H9 (cell line): ENCODE data around the gene MRTFA. TPM values are rescaled to one million over a fixed set of nuclear protein-coding genes. Genes with fewer than 3 reads are reported as not detected.

Source experiments
- DNase-seq: peaks from one replicate; pipeline ENCODE4 v3.0.0-alpha.2; 2017
- H2AFZ ChIP-seq: one replicate; pipeline ENCODE4 v1.6.1; 2013; ENCODE audit warnings: mild to moderate bottlenecking, low read length, control low read depth, moderate library complexity
- H2AK5ac ChIP-seq: 2 replicates; pipeline ENCODE4 v1.6.1; 2013; ENCODE audit warnings: low read length, control low read depth, mixed read lengths; ENCODE audit not compliant: insufficient read length
- H2BK120ac ChIP-seq: one replicate; pipeline ENCODE4 v1.6.1; 2013; ENCODE audit warnings: low read depth, mild to moderate bottlenecking, low read length, control low read depth, inconsistent platforms; ENCODE audit not compliant: poor library complexity, severe bottlenecking
- H2BK12ac ChIP-seq: 2 replicates; pipeline ENCODE4 v1.6.1; 2013; ENCODE audit warnings: low read length, control low read depth, mixed read lengths, low read depth; ENCODE audit not compliant: insufficient read length
- H2BK15ac ChIP-seq: 2 replicates; pipeline ENCODE4 v1.6.1; 2013; ENCODE audit warnings: low read depth, low read length, control low read depth
- H2BK20ac ChIP-seq: one replicate; pipeline ENCODE4 v1.6.1; 2013; ENCODE audit warnings: low read depth, mild to moderate bottlenecking, low read length, control low read depth, inconsistent platforms; ENCODE audit not compliant: poor library complexity, severe bottlenecking
- H2BK5ac ChIP-seq: 2 replicates; pipeline ENCODE4 v1.6.1; 2013; ENCODE audit warnings: low read length, control low read depth, mixed read lengths; ENCODE audit not compliant: insufficient read length
- H3K14ac ChIP-seq: 2 replicates; pipeline ENCODE4 v1.6.1; 2013; ENCODE audit warnings: low read length, control low read depth; ENCODE audit not compliant: insufficient read depth
- H3K18ac ChIP-seq: 2 replicates; pipeline ENCODE4 v1.6.1; 2013; ENCODE audit warnings: low read depth, mild to moderate bottlenecking, mixed read lengths, low read length, control low read depth; ENCODE audit not compliant: insufficient read length
- H3K23ac ChIP-seq: 2 replicates; pipeline ENCODE4 v1.6.1; 2013; ENCODE audit warnings: low read length, control low read depth, mixed read lengths, low read depth; ENCODE audit not compliant: insufficient read length
- H3K23me2 ChIP-seq: 2 replicates; pipeline ENCODE4 v1.6.1; 2013; ENCODE audit warnings: low read depth, mild to moderate bottlenecking, mixed read lengths, low read length, control low read depth; ENCODE audit not compliant: insufficient read length, poor library complexity, severe bottlenecking
- H3K27ac ChIP-seq: 2 replicates; pipeline ENCODE4 v1.5.1; 2013; ENCODE audit warnings: low read length, control low read depth, mixed read lengths, low read depth; ENCODE audit not compliant: insufficient read length
- H3K27me3 ChIP-seq: 2 replicates; pipeline ENCODE4 v1.6.1; 2013; ENCODE audit warnings: low read length, control low read depth, inconsistent platforms; ENCODE audit not compliant: insufficient read depth
- H3K4ac ChIP-seq: 2 replicates; pipeline ENCODE4 v1.6.1; 2013; ENCODE audit warnings: low read depth, mild to moderate bottlenecking, control low read depth, inconsistent platforms, low read length, moderate library complexity
- H3K4me1 ChIP-seq: 2 replicates; pipeline ENCODE4 v1.6.1; 2013; ENCODE audit warnings: low read length, control low read depth, inconsistent platforms; ENCODE audit not compliant: insufficient read depth
- H3K4me2 ChIP-seq: 2 replicates; pipeline ENCODE4 v1.6.1; 2013; ENCODE audit warnings: low read length, control low read depth, mixed read lengths; ENCODE audit not compliant: insufficient read length, insufficient read depth
- H3K56ac ChIP-seq: 2 replicates; pipeline ENCODE4 v1.6.1; 2013; ENCODE audit warnings: low read depth, mild to moderate bottlenecking, mixed read lengths, low read length, control low read depth; ENCODE audit not compliant: insufficient read length
- H3K79me1 ChIP-seq: 2 replicates; pipeline ENCODE4 v1.6.1; 2013; ENCODE audit warnings: low read depth, mild to moderate bottlenecking, moderate library complexity, low read length, control low read depth, inconsistent platforms; ENCODE audit not compliant: insufficient read depth, poor library complexity, severe bottlenecking
- H3K79me2 ChIP-seq: 2 replicates; pipeline ENCODE4 v1.6.1; 2013; ENCODE audit warnings: low read length, control low read depth, inconsistent platforms; ENCODE audit not compliant: insufficient read depth
- H3K9ac ChIP-seq: 2 replicates; pipeline ENCODE4 v1.6.1; 2013; ENCODE audit warnings: low read length, control low read depth, mixed read lengths; ENCODE audit not compliant: insufficient read length; ENCODE audit errors: extremely low read depth
- H3K9me3 ChIP-seq: one replicate; pipeline ENCODE4 v1.6.1; 2013; ENCODE audit warnings: low read depth, low read length, inconsistent platforms; ENCODE audit not compliant: control insufficient read depth
- H3T11ph ChIP-seq: one replicate; pipeline ENCODE4 v1.6.1; 2013; ENCODE audit warnings: mild to moderate bottlenecking, low read length, control low read depth, inconsistent platforms
- H4K20me1 ChIP-seq: one replicate; pipeline ENCODE4 v1.6.1; 2013; ENCODE audit not compliant: control insufficient read depth, insufficient read length, insufficient read depth
- H4K5ac ChIP-seq: 2 replicates; pipeline ENCODE4 v1.6.1; 2013; ENCODE audit warnings: low read depth, mild to moderate bottlenecking, mixed read lengths, low read length, control low read depth; ENCODE audit not compliant: insufficient read length
- H4K8ac ChIP-seq: replicated peaks from 2 replicates; pipeline ENCODE4 v1.6.1; 2013; ENCODE audit warnings: low read length, control low read depth, mixed read lengths, low read depth; ENCODE audit not compliant: insufficient read length
- H4K91ac ChIP-seq: 2 replicates; pipeline ENCODE4 v1.6.1; 2013; ENCODE audit warnings: low read depth, mild to moderate bottlenecking, moderate library complexity, mixed read lengths, low read length, control low read depth; ENCODE audit not compliant: insufficient read length
- H3K27ac Mint-ChIP-seq, 3 experiments: 2 replicates in 2 of 3; 3 replicates in 1 of 3; pipeline ENCODE4 v1.8.0; 2020 to 2021; ENCODE audit warnings: mixed read lengths in 3 of 3, mild to moderate bottlenecking in 1 of 3, moderate library complexity in 1 of 3
- H3K27me3 Mint-ChIP-seq: 2 replicates; pipeline ENCODE4 v1.8.0; 2021; ENCODE audit warnings: low read depth, mild to moderate bottlenecking, moderate library complexity, mixed read lengths
- H3K36me3 Mint-ChIP-seq, 3 experiments: 2 replicates in 2 of 3; 3 replicates in 1 of 3; pipeline ENCODE4 v1.8.0; 2020 to 2021; ENCODE audit warnings: low read depth in 3 of 3, mixed read lengths in 3 of 3; ENCODE audit not compliant: insufficient read depth in 1 of 3
- H3K4me1 Mint-ChIP-seq, 2 experiments: 2 replicates each; pipeline ENCODE4 v1.8.0; 2020; ENCODE audit warnings: mixed read lengths in 2 of 2
- H3K4me3 Mint-ChIP-seq, 2 experiments: 2 replicates in 1 of 2; 3 replicates in 1 of 2; pipeline ENCODE4 v1.8.0; 2020 to 2021; ENCODE audit warnings: mild to moderate bottlenecking in 2 of 2, mixed read lengths in 2 of 2, moderate library complexity in 1 of 2
- H3K9me3 Mint-ChIP-seq, 2 experiments: 2 replicates in 1 of 2; 3 replicates in 1 of 2; pipeline ENCODE4 v1.8.0; 2020; ENCODE audit warnings: mild to moderate bottlenecking in 2 of 2, mixed read lengths in 2 of 2, moderate library complexity in 1 of 2
- WGBS: extraction: QIAGEN DNeasy Blood & Tissue Kit; methylation state at CpG from one replicate; pipeline ENCODE4 v1.1.7; 2013; ENCODE audit warnings: missing lambda C conversion rate, low lambda C conversion rate, mixed read lengths; ENCODE audit not compliant: insufficient read length; ENCODE audit errors: extremely low coverage; 5-methylcytosine and 5-hydroxymethylcytosine counted together
- total RNA-seq: library from RNA; stranded (reverse); gene quantifications from 2 replicates; pipeline ENCODE4 v1.2.1, GENCODE V29; 2021
- TF ChIP-seq, protein P1 (sequence below): fragments of 200-600 bp; sonication (generic); conservative IDR thresholded peaks from 3 replicates; pipeline ENCODE4 v1.8.0; 2021; ENCODE audit warnings: antibody characterized with exemption, mild to moderate bottlenecking

MRTFA gene
- total RNA-seq, 1 experiment from 2014 or later: 38.1 TPM

DNA sequence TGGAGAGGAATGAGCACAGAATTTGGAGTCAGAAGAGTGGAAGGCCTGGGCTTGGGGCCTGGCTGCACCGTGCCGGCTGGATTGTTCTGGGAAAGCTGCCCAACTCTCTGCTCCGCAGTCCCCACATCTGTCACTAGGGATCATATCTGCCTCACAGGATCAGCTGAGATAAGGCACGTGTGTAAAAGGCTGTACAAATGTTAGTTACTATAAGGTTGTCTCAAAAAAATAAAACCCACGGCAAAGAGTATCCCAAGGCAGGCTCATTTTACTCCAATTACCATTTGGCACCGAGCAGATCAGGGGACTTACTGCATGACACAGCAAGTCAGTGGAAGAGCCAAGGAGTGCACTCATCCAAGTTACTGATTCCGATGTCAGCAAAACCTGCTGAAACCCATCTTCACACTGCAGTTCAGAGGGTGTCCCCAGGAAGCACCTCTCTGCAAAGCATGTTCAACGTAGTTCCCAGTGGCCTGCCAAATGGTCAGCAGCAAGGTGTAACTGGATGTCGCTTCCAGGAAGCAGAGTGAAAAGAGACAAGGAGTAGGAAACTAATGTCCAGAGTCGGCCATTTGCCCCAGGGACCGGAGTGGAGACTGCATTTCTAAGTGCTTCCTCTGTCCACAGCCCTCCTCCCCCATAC lies 18.1 kb upstream of the MRTFA start:
- no peak overlapping the region for H3K4ac ChIP-seq
- H2BK120ac ChIP-seq: no peak overlapping the region
- Mint-ChIP-seq H3K27me3 (no peaks in the 10 kb centered on the region), H3K27ac (peak overlapping the region in 1 of 3 experiments; percentile 55; a peak in 1 of 7 replicates), H3K4me3 (no peak overlapping the region), H3K9me3 (no peaks in the 10 kb centered on the region), H3K36me3 (0 out of 7 replicates have a peak, but pooled peaks cover 0 to 1% (median 0%) of the 10 kb centered on the region in 3 experiments), H3K4me1 (peaks cover 12 to 19% of the 10 kb centered on the region in 2 experiments)
- H3K14ac ChIP-seq: 0 out of 2 replicates have a peak overlapping the region, but pooled peaks have one; percentile 40
- H2BK20ac ChIP-seq: no peak overlapping the region
- no peaks in the 10 kb centered on the region; the same call in 1 of the 2 replicates for H3K27me3 ChIP-seq
- H3K23me2 ChIP-seq: peaks cover 5% of the 10 kb centered on the region
- peak; percentile 42 for DNase-seq
- no peak overlapping the region for H3K9ac ChIP-seq
- H4K5ac ChIP-seq: peak overlapping the region; percentile 31
- peak overlapping the region; percentile 86 for H4K8ac ChIP-seq
- H3T11ph ChIP-seq: no peak overlapping the region
- H2AK5ac ChIP-seq: no peak overlapping the region
- H3K79me2 ChIP-seq: no peaks in the 10 kb centered on the region
- H4K20me1 ChIP-seq: peaks cover 3% of the 10 kb centered on the region
- peak overlapping the region; percentile 55 for H3K27ac ChIP-seq
- peak overlapping the region; percentile 63 for H3K56ac ChIP-seq
- no peaks in the 10 kb centered on the region for H3K79me1 ChIP-seq
- peak overlapping the region; percentile 7 for H3K18ac ChIP-seq
- TF ChIP-seq, protein P1, sequence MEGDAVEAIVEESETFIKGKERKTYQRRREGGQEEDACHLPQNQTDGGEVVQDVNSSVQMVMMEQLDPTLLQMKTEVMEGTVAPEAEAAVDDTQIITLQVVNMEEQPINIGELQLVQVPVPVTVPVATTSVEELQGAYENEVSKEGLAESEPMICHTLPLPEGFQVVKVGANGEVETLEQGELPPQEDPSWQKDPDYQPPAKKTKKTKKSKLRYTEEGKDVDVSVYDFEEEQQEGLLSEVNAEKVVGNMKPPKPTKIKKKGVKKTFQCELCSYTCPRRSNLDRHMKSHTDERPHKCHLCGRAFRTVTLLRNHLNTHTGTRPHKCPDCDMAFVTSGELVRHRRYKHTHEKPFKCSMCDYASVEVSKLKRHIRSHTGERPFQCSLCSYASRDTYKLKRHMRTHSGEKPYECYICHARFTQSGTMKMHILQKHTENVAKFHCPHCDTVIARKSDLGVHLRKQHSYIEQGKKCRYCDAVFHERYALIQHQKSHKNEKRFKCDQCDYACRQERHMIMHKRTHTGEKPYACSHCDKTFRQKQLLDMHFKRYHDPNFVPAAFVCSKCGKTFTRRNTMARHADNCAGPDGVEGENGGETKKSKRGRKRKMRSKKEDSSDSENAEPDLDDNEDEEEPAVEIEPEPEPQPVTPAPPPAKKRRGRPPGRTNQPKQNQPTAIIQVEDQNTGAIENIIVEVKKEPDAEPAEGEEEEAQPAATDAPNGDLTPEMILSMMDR: peak; percentile 53; the same call in 2 of the 3 replicates
- H2BK15ac ChIP-seq: peak overlapping the region; percentile 60; the same call in 1 of the 2 replicates
- no peak overlapping the region for H3K4me2 ChIP-seq
- peaks cover 3% of the 10 kb centered on the region for H3K4me1 ChIP-seq
- H4K91ac ChIP-seq: no peak overlapping the region
- no peak overlapping the region for H2BK5ac ChIP-seq
- no peak overlapping the region for H3K23ac ChIP-seq
- H2BK12ac ChIP-seq: no peak overlapping the region
- H2AFZ ChIP-seq: no peak overlapping the region
- no peaks in the 10 kb centered on the region for H3K9me3 ChIP-seq
- no CpG with 5 or more reads among the region's 11 CpGs for WGBS
